CD14-positive monocyte (primary cell): Measurements from ENCODE around the gene HDGF. TPM values are rescaled to one million over a fixed set of nuclear protein-coding genes. Genes with fewer than 3 reads are reported as not detected.
A peak's percentile ranks its signal among the peaks of the same experiment; 100 is the strongest.

Experiments
- DNase-seq, 3 donors: peaks; one replicate each; pipeline ENCODE4 v3.0.0-alpha.2; 2011 to 2022
- H2AFZ ChIP-seq: 2 replicates; pipeline ENCODE4 v1.6.0; 2012; ENCODE audit warnings: mild to moderate bottlenecking, low read depth, low read length, inconsistent platforms; ENCODE audit not compliant: insufficient read depth, poor library complexity, severe bottlenecking
- H3K27ac ChIP-seq, 2 donors: 1 replicate in 1 of 2; 2 replicates in 1 of 2; pipeline ENCODE4 v1.5.1; 2012 to 2013; ENCODE audit warnings: low read length in 2 of 2, control low read depth in 1 of 2, inconsistent platforms in 1 of 2, low read depth in 1 of 2, mild to moderate bottlenecking in 1 of 2
- H3K27me3 ChIP-seq, 2 donors: one replicate each; pipeline versions ENCODE4 v1.6.0 to v1.6.1; 2011 to 2013; ENCODE audit warnings: low read length in 2 of 2; ENCODE audit not compliant: control insufficient read depth in 2 of 2, insufficient read depth in 2 of 2
- H3K36me3 ChIP-seq, 2 donors: replicated peaks in 1 of 2; 1 replicate in 1 of 2; 2 replicates in 1 of 2; pipeline versions ENCODE4 v1.5.1 to v1.6.1; 2012 to 2013; ENCODE audit warnings: low read length in 2 of 2, control low read depth in 1 of 2, inconsistent platforms in 1 of 2, mild to moderate bottlenecking in 1 of 2; ENCODE audit not compliant: insufficient read depth in 2 of 2, control insufficient read depth in 1 of 2
- H3K4me1 ChIP-seq, 2 donors: 1 replicate in 1 of 2; 2 replicates in 1 of 2; pipeline versions ENCODE4 v1.5.1 to v1.6.1; 2012 to 2013; ENCODE audit warnings: low read length in 2 of 2, control low read depth in 1 of 2, inconsistent platforms in 1 of 2, mild to moderate bottlenecking in 1 of 2, moderate library complexity in 1 of 2; ENCODE audit not compliant: insufficient read depth in 2 of 2, control insufficient read depth in 1 of 2
- H3K4me2 ChIP-seq: replicated peaks from 2 replicates; pipeline ENCODE3; 2012; ENCODE audit warnings: low read length, moderate library complexity, mild to moderate bottlenecking; ENCODE audit not compliant: poor library complexity, severe bottlenecking; ENCODE audit errors: extremely low read depth
- H3K4me3 ChIP-seq, 3 experiments: fragments of 200-600 bp in 1 of 3; sonication (generic) in 1 of 3; replicated peaks in 1 of 3; 1 replicate in 2 of 3; 2 replicates in 1 of 3; pipeline ENCODE4 v1.5.1; 2011 to 2013; ENCODE audit warnings: low read length in 3 of 3, mild to moderate bottlenecking in 3 of 3, control low read depth in 2 of 3, low read depth in 2 of 3, inconsistent platforms in 1 of 3, moderate library complexity in 1 of 3
- H3K79me2 ChIP-seq: 2 replicates; pipeline ENCODE4 v1.6.0; 2012; ENCODE audit warnings: mild to moderate bottlenecking, control low read depth, inconsistent platforms, low read length, moderate library complexity; ENCODE audit not compliant: insufficient read depth
- H3K9ac ChIP-seq: 2 replicates; pipeline ENCODE4 v1.6.0; 2017; ENCODE audit warnings: low read length, mild to moderate bottlenecking; ENCODE audit not compliant: insufficient read depth, poor library complexity, severe bottlenecking
- H3K9me3 ChIP-seq, 2 donors: replicated peaks in 1 of 2; 1 replicate in 1 of 2; 2 replicates in 1 of 2; pipeline versions ENCODE4 v1.5.1 to v1.6.1; 2012 to 2013; ENCODE audit warnings: low read length in 2 of 2, control low read depth in 1 of 2; ENCODE audit not compliant: control insufficient read depth in 1 of 2, insufficient read depth in 1 of 2
- H4K20me1 ChIP-seq: 2 replicates; pipeline ENCODE4 v1.6.0; 2012; ENCODE audit warnings: mild to moderate bottlenecking, low read length, control low read depth, moderate library complexity; ENCODE audit not compliant: insufficient read depth
- H3K27ac Mint-ChIP-seq, 7 donors: one replicate each; pipeline ENCODE4 v1.8.0; 2020; ENCODE audit warnings: mild to moderate bottlenecking in 7 of 7, mixed read lengths in 7 of 7, moderate library complexity in 6 of 7, inconsistent platforms in 2 of 7
- H3K27me3 Mint-ChIP-seq, 3 donors: one replicate each; pipeline ENCODE4 v1.8.0; 2021 to 2022; ENCODE audit warnings: low read depth in 3 of 3, mild to moderate bottlenecking in 3 of 3, mixed read lengths in 3 of 3, moderate library complexity in 3 of 3, inconsistent platforms in 1 of 3
- H3K36me3 Mint-ChIP-seq, 2 donors: one replicate each; pipeline ENCODE4 v1.8.0; 2020; ENCODE audit warnings: mixed read lengths in 2 of 2, inconsistent platforms in 1 of 2, mild to moderate bottlenecking in 1 of 2
- H3K4me1 Mint-ChIP-seq: one replicate; pipeline ENCODE4 v1.8.0; 2020; ENCODE audit warnings: mild to moderate bottlenecking, mixed read lengths
- H3K4me3 Mint-ChIP-seq, 2 donors: one replicate each; pipeline ENCODE4 v1.8.0; 2020; ENCODE audit warnings: mild to moderate bottlenecking in 2 of 2, mixed read lengths in 2 of 2, moderate library complexity in 1 of 2
- H3K9me3 Mint-ChIP-seq, 7 donors: one replicate each; pipeline ENCODE4 v1.8.0; 2020 to 2022; ENCODE audit warnings: mixed read lengths in 7 of 7, mild to moderate bottlenecking in 6 of 7, moderate library complexity in 6 of 7, inconsistent platforms in 2 of 7
- WGBS: methylation state at CpG from one replicate; pipeline ENCODE4 v1.1.5; 2013; ENCODE audit warnings: missing lambda C conversion rate; ENCODE audit not compliant: insufficient coverage; 5-methylcytosine and 5-hydroxymethylcytosine counted together
- intact Hi-C, 2 donors: fragments of 100-400 bp; cut with micrococcal nuclease; formaldehyde crosslinking; loops; one replicate each; pipeline versions ENCODE4 v1.15.0 to v1.15.1; 2023
- polyA plus RNA-seq, 3 donors: library from polyadenylated mRNA; depleted of rRNA in 1 of 3; unstranded in 2 of 3; stranded (reverse) in 1 of 3; fragments of 300-500 nt in 2 of 3; fragments of >200 nt in 1 of 3; fragmentation: Illumina TruSeq in 2 of 3; gene quantifications; 1 replicate in 2 of 3; 2 replicates in 1 of 3; pipeline ENCODE4 v1.2.3, GENCODE V29; 2012 to 2021
- TF ChIP-seq, protein P1 (sequence below): fragments of 200-600 bp; IDR thresholded peaks from one replicate; pipeline ENCODE4 v1.8.0; 2022; ENCODE audit warnings: antibody characterized with exemption, mild to moderate bottlenecking

The HDGF gene
- polyA plus RNA-seq, 3 donors = 23.9 to 92.4 (median 49.9) TPM

DNA sequence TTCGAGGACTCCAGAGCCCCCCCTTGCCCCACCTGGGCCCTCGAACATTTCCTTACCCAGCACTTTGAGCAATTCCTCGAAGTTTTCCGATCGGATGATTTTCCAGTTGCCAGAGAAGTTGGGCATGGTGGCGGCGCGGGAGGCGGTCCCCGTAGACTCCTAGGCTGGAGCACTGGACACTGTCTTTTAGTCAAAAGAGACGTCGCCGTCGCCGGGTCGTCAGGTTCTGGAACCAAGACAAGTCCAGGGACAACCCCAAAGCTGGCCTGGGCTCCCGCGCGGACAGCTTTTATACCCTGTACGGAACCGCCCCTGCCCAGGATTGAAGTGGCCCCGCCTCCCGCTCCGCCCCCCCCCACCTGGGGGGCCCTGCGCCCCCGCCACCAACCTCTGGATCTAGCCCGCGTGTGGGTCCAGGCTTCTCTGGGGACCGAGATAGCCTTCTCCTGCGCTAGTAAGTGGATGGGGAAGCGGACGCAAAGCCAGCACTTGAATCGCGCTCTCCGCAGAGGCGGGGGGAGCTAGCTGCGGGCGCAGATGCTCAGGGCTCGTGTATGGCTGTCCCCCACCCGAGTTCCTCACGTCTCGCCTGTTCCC lies 46.1 kb downstream of the HDGF start, which contains the start of gene CRABP2:
Gene CRABP2, minus strand, starts transcription at position 263 of the 597 bp plus-strand sequence. Its CDS starts 137 bp downstream, at position 126.
- Histone ChIP-seq H3K27ac (no peak within 1 kb of the TSS), H3K9me3 (peaks cover 0 to 15% of the 10 kb centered on the region in 2 donors), H3K79me2 (no peaks in the 10 kb centered on the region), H3K9ac (no peak within 1 kb of the TSS), H3K27me3 (peaks cover 44 to 72% of the 10 kb centered on the region in 2 donors), H2AFZ (no peak within 1 kb of the TSS), H3K4me3 (peak within 1 kb of the TSS in 1 of 3 experiments; percentile 45), H4K20me1 (no peaks in the 10 kb centered on the region), H3K4me2 (peak within 1 kb of the TSS; percentile 62), H3K36me3 (no peaks in the 10 kb centered on the region), H3K4me1 (peaks cover 20 to 22% of the 10 kb centered on the region in 2 donors)
- peaks cover 28% of the 10 kb centered on the region for H3K4me1 Mint-ChIP-seq
- peaks cover 75 to 87% (median 79%) of the 10 kb centered on the region in 3 donors for H3K27me3 Mint-ChIP-seq
- H3K9me3 Mint-ChIP-seq = peaks cover 0 to 25% (median 10%) of the 10 kb centered on the region in 7 donors
- H3K36me3 Mint-ChIP-seq = peaks cover 0 to 11% of the 10 kb centered on the region in 2 donors
- DNase-seq = no peak
- intact Hi-C loops = no loop called here
- 3% methylated on average over 25 of the region's 42 CpGs for WGBS
- TF ChIP-seq, protein P1, sequence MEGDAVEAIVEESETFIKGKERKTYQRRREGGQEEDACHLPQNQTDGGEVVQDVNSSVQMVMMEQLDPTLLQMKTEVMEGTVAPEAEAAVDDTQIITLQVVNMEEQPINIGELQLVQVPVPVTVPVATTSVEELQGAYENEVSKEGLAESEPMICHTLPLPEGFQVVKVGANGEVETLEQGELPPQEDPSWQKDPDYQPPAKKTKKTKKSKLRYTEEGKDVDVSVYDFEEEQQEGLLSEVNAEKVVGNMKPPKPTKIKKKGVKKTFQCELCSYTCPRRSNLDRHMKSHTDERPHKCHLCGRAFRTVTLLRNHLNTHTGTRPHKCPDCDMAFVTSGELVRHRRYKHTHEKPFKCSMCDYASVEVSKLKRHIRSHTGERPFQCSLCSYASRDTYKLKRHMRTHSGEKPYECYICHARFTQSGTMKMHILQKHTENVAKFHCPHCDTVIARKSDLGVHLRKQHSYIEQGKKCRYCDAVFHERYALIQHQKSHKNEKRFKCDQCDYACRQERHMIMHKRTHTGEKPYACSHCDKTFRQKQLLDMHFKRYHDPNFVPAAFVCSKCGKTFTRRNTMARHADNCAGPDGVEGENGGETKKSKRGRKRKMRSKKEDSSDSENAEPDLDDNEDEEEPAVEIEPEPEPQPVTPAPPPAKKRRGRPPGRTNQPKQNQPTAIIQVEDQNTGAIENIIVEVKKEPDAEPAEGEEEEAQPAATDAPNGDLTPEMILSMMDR = no peak
- H3K27ac Mint-ChIP-seq = peak within 1 kb of the TSS in 1 of 7 donors; percentile 37
- H3K4me3 Mint-ChIP-seq = peak within 1 kb of the TSS; percentile 57 to 83

DNA sequence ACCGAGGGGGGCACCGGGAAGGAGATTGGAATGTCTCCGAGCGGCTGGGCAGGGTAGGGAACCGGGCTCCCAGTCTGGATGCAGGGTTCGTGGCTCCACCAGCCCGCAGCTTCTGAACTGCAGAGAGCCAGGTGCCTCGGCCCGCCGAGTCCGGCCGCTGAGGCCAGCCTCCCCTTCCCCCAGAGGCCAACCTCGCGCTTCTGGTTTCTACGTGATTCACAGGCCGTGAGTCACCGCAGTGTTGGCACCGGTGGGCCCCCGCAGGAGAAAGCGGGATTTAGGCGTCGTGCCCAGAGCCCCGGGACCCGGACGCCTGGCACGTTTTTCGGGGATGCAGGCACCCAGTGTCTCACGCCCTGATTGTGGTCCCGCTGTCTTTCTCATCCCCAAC lies 46.5 kb downstream of the HDGF start:
- peaks cover 0 to 15% of the 10 kb centered on the region in 2 donors for H3K9me3 ChIP-seq
- no peak overlapping the region for H3K27ac ChIP-seq
- WGBS = 2% methylated on average over 29 of the region's 29 CpGs
- Mint-ChIP-seq H3K9me3 (peaks cover 0 to 25% (median 10%) of the 10 kb centered on the region in 7 donors), H3K4me3 (peak overlapping the region; percentile 45 to 81), H3K4me1 (peaks cover 28% of the 10 kb centered on the region), H3K36me3 (peaks cover 0 to 11% of the 10 kb centered on the region in 2 donors), H3K27me3 (peaks cover 78 to 87% (median 79%) of the 10 kb centered on the region in 3 donors), H3K27ac (peak overlapping the region in 1 of 7 donors; percentile 37)
- H3K79me2 ChIP-seq = no peaks in the 10 kb centered on the region
- no peak overlapping the region for H3K4me3 ChIP-seq
- peak; percentile 29 to 69 (median 36) for DNase-seq
- intact Hi-C loops = no loop called here
- H3K27me3 ChIP-seq = peaks cover 44 to 72% of the 10 kb centered on the region in 2 donors
- H3K36me3 ChIP-seq = no peaks in the 10 kb centered on the region
- no peak overlapping the region for H2AFZ ChIP-seq
- H3K9ac ChIP-seq = no peak overlapping the region
- TF ChIP-seq, protein P1 = no peak
- H4K20me1 ChIP-seq = no peaks in the 10 kb centered on the region
- H3K4me2 ChIP-seq = peak overlapping the region; percentile 62
- H3K4me1 ChIP-seq = peaks cover 20 to 22% of the 10 kb centered on the region in 2 donors
